ENCODE data around the gene FOXC1.

Gene FOXC1

GRCh38 chr6:1574890-1575209, 34.9 kb upstream of the FOXC1 start:
- Histone ChIP-seq H3K27me3 (ENCODE audit: insufficient read depth, low read depth) (no peaks in the 10 kb centered on the region), H2AFZ (ENCODE audit: low read depth) (no peak overlapping the region), H4K20me1 (ENCODE audit: insufficient read depth) (no peaks in the 10 kb centered on the region), H3K27ac (no peak overlapping the region), H3K4me2 (no peak overlapping the region), H3K4me1 (ENCODE audit: low read depth, poor library complexity, severe bottlenecking) (no peaks in the 10 kb centered on the region), H3K79me2 (ENCODE audit: insufficient read depth, low read depth) (no peaks in the 10 kb centered on the region), H3K36me3 (ENCODE audit: insufficient read depth) (no peaks in the 10 kb centered on the region), H3K4me3 (IDR thresholded peaks at IDR 0.05; ENCODE audit: insufficient read depth, low read depth, low read length) (no peak overlapping the region), H3K9ac (no peak overlapping the region)
- TF ChIP-seq CTCF (conservative IDR thresholded peaks at IDR 0.05; ENCODE audit: low read depth, low read length), result no peak

- no peak overlapping the region for H3K27ac ChIP-seq
- no peak for TF ChIP-seq CTCF (conservative IDR thresholded peaks at IDR 0.05; ENCODE audit: low read depth, low read length)
- H3K79me2 ChIP-seq (ENCODE audit: insufficient read depth, low read depth), result no peaks in the 10 kb centered on the region
- no peaks in the 10 kb centered on the region for H3K27me3 ChIP-seq (ENCODE audit: insufficient read depth, low read depth)
- H4K20me1 ChIP-seq (ENCODE audit: insufficient read depth), result no peaks in the 10 kb centered on the region
- no peak overlapping the region for H2AFZ ChIP-seq (ENCODE audit: low read depth)
- H3K4me2 ChIP-seq, result no peak overlapping the region
- no peaks in the 10 kb centered on the region for H3K36me3 ChIP-seq (ENCODE audit: insufficient read depth)
- H3K4me3 ChIP-seq (IDR thresholded peaks at IDR 0.05; ENCODE audit: insufficient read depth, low read depth, low read length), result no peak overlapping the region
- no peak overlapping the region for H3K9ac ChIP-seq
- H3K4me1 ChIP-seq (ENCODE audit: low read depth, poor library complexity, severe bottlenecking), result no peaks in the 10 kb centered on the region
These were observed 34.3 kb upstream of the FOXC1 start for GRCh38 chr6:1575210-1576041.

GRCh38 chr6:1576166-1576565, 33.5 kb upstream of the FOXC1 start:
- Histone ChIP-seq H3K4me2 (no peak overlapping the region), H3K27ac (no peak overlapping the region), H3K4me1 (ENCODE audit: low read depth, poor library complexity, severe bottlenecking) (no peaks in the 10 kb centered on the region), H3K9ac (no peak overlapping the region), H3K36me3 (ENCODE audit: insufficient read depth) (no peaks in the 10 kb centered on the region), H2AFZ (ENCODE audit: low read depth) (no peak overlapping the region), H3K27me3 (ENCODE audit: insufficient read depth, low read depth) (no peaks in the 10 kb centered on the region), H3K79me2 (ENCODE audit: insufficient read depth, low read depth) (no peaks in the 10 kb centered on the region), H3K4me3 (IDR thresholded peaks at IDR 0.05; ENCODE audit: insufficient read depth, low read depth, low read length) (no peak overlapping the region), H4K20me1 (ENCODE audit: insufficient read depth) (no peaks in the 10 kb centered on the region)
- no peak for TF ChIP-seq CTCF (conservative IDR thresholded peaks at IDR 0.05; ENCODE audit: low read depth, low read length)

- Histone ChIP-seq H3K79me2 (ENCODE audit: insufficient read depth, low read depth) (no peaks in the 10 kb centered on the region), H3K4me3 (IDR thresholded peaks at IDR 0.05; ENCODE audit: insufficient read depth, low read depth, low read length) (no peak overlapping the region), H3K27ac (no peak overlapping the region), H4K20me1 (ENCODE audit: insufficient read depth) (no peaks in the 10 kb centered on the region), H3K27me3 (ENCODE audit: insufficient read depth, low read depth) (no peaks in the 10 kb centered on the region), H2AFZ (ENCODE audit: low read depth) (no peak overlapping the region), H3K4me1 (ENCODE audit: low read depth, poor library complexity, severe bottlenecking) (no peaks in the 10 kb centered on the region), H3K9ac (no peak overlapping the region), H3K36me3 (ENCODE audit: insufficient read depth) (no peaks in the 10 kb centered on the region), H3K4me2 (no peak overlapping the region)
- TF ChIP-seq CTCF (conservative IDR thresholded peaks at IDR 0.05; ENCODE audit: low read depth, low read length), result no peak
These were observed 33.0 kb upstream of the FOXC1 start for GRCh38 chr6:1576711-1577110.

Data from KMS-11 (cell line).